ENCODE measurements around the gene CBLC. TPM values are rescaled to one million over a fixed set of nuclear protein-coding genes. Genes with fewer than 3 reads are reported as not detected.

Gene CBLC
- polyA plus RNA-seq, 1 of the 3 experiments (the other 2 are of a cell fraction) = not detected

GRCh38 chr19:44795398-44795987 is 17.8 kb downstream of the CBLC start:
- no peaks in the 10 kb centered on the region for H3F3A ChIP-seq (replicated peaks; ENCODE audit: insufficient read depth)
- no peaks in the 10 kb centered on the region for H3K27me3 ChIP-seq (ENCODE audit: insufficient read depth)
- H3K4me3 ChIP-seq (ENCODE audit: low read depth in 2 of 2, low read length in 1 of 2) = no peak overlapping the region
- WGBS (ENCODE audit: low lambda C conversion rate) = 83% methylated on average over 13 of the region's 13 CpGs
- ChIA-PET CTCF (interaction anchor here (0.9 to 4.8 kb wide), 9 partner anchors 9 to 106 kb away, joined by 3 to 22 read pairs (median 6); partner anchors contain the start of gene NECTIN2), POLR2A (no interaction called here)
- H3K9me2 ChIP-seq = no peaks in the 10 kb centered on the region
- H3K9ac ChIP-seq = no peak overlapping the region
- no peaks in the 10 kb centered on the region for H3K36me3 ChIP-seq (replicated peaks in 1 of 2; ENCODE audit: control insufficient read depth in 1 of 2, insufficient read depth in 2 of 2, low read length in 1 of 2)
- H2AFZ ChIP-seq (ENCODE audit: low read depth) = no peak overlapping the region
- no peak overlapping the region for H3K27ac ChIP-seq (ENCODE audit: low read depth in 2 of 2, low read length in 1 of 2)
- H3K4me2 ChIP-seq = no peak overlapping the region
- no peak for TF ChIP-seq TAF1 (IDR thresholded peaks at IDR 0.05; ENCODE audit: borderline replicate concordance, low read depth, low read length)
- no peak for TF ChIP-seq EZH2phosphoT487 (IDR thresholded peaks at IDR 0.05; ENCODE audit: borderline replicate concordance, low read depth)
- TF ChIP-seq TEAD4 (IDR thresholded peaks at IDR 0.05; ENCODE audit: borderline replicate concordance, insufficient read depth) = no peak
- TF ChIP-seq YY1 (IDR thresholded peaks at IDR 0.05; ENCODE audit: low read depth) = no peak
- TF ChIP-seq JUND (IDR thresholded peaks at IDR 0.05) = no peak
- no peak for TF ChIP-seq MXI1 (IDR thresholded peaks at IDR 0.05; ENCODE audit: low read depth, low read length)
- no peak for TF ChIP-seq PBX3 (IDR thresholded peaks at IDR 0.05)
- TF ChIP-seq GATA2 (CRISPR knock-in tag; IDR thresholded peaks at IDR 0.05) = no peak
- no peak for TF ChIP-seq RAD21 (IDR thresholded peaks at IDR 0.05; ENCODE audit: low read length)
- no peak for TF ChIP-seq EP300 (IDR thresholded peaks at IDR 0.05; ENCODE audit: borderline replicate concordance in 1 of 2, low read depth in 1 of 2, low read length in 1 of 2)
- TF ChIP-seq CHD2 (IDR thresholded peaks at IDR 0.05; ENCODE audit: low read length, partially characterized antibody) = no peak
- no peak for TF ChIP-seq RXRA (IDR thresholded peaks at IDR 0.05; ENCODE audit: borderline replicate concordance, low read depth)
- no peak for TF ChIP-seq FOXM1 (IDR thresholded peaks at IDR 0.05; ENCODE audit: low read depth)
- TF ChIP-seq REST (IDR thresholded peaks at IDR 0.05; ENCODE audit: low read depth, low read length) = no peak
- TF ChIP-seq IRF3 (IDR thresholded peaks at IDR 0.05; ENCODE audit: low read depth, low read length) = no peak
- TF ChIP-seq MEF2A (IDR thresholded peaks at IDR 0.05; ENCODE audit: borderline replicate concordance, low read depth) = no peak
- H4K20me1 ChIP-seq (ENCODE audit: insufficient read depth) = no peaks in the 10 kb centered on the region
- no peaks in the 10 kb centered on the region for H3K79me2 ChIP-seq (ENCODE audit: insufficient read depth)
- no peaks in the 10 kb centered on the region; a peak in 1 of 4 replicates for H3K4me1 ChIP-seq (ENCODE audit: control insufficient read depth in 1 of 2, insufficient read depth in 2 of 2, low read depth in 1 of 2, low read length in 1 of 2)
- H3K9me3 ChIP-seq = no peaks in the 10 kb centered on the region
- DNase-seq = no peak

Measured in SK-N-SH (cell line).